GM19351 (cell line): ENCODE data around the gene TAGLN2.
"Not testable (repeated sequence)": the region's sequence is repeated elsewhere in the genome, so short reads cannot be mapped to it uniquely, and the experiment has no call there.

ENCODE experiments used
- ATAC-seq: cut with Tn5 transposase; IDR thresholded peaks from one replicate; pipeline ENCODE4 v1.9.1; 2021; ENCODE audit warnings: mild to moderate bottlenecking, moderate library complexity; ENCODE audit not compliant: unreplicated experiment

TAGLN2 gene

GRCh38 chr1:159922511-159923202 is 2.6 kb downstream of the TAGLN2 start:
- ATAC-seq: no peak

DNA sequence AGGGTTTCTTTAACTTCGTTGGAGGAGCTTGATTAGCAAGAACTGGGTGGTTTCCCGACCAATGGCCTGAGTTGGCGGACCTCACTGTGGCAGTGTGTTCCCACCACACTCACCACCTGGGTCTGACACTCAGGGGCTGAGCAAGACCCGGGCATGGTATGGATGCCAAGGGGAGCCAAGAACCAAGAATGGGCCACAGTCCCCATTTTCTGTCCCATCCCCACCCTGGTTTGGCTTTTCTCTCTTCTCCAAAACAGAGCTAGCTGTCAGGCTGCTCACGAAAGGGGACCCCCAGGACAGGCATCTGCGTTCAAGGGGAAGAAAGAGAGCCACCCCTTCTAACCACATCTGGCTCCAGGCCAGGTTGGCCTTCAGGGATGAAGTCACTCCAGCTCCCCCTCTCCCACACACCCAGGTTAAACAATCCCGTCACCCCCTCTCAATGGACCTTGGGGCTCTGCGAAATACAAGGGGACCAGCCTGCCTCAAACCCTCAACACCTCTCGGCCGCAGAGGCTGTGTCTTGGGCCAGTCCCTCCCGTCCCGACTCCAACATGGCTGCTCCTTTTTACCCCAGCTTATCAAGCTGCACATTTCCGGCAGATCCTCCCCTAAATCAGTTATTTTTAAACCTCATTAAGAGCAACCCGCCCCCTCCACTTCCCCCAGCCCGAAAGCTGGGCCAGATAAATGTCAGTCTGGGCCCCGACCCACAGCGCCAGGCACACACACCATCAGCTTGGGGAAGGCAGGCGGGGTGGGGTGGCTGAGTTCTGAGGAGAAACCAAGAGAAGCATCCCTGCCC is 3.4 kb downstream of the TAGLN2 start:
- ATAC-seq: no peak

- peak; percentile 27 for ATAC-seq
These were observed 4.1 kb downstream of the TAGLN2 start for GRCh38 chr1:159921251-159921650.

DNA sequence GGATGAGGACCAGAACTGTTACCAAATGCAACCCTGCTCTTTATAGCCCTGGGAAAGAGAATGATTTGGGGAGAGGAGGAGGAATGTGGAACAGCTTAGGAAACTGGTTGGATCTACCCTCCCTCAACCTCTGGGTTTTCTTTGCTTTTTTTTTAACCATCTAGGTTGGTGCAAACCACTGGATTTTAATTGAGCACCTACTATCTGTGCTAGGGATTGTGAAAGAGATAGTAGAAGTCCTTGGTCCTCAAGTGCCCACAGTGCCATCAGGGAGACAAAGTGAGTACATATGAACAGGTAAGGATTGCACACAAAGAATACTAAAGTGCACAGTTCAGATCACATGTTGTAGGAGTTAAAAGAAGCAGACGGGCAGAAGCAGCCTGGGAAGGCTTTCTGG is 4.7 kb downstream of the TAGLN2 start:
- ATAC-seq: no peak

- ATAC-seq: no peak
These were observed 5.1 kb downstream of the TAGLN2 start for GRCh38 chr1:159920202-159920601.

GRCh38 chr1:159919236-159919865 is 6.0 kb downstream of the TAGLN2 start:
- no peak for ATAC-seq

- ATAC-seq: no peak
These were observed 6.7 kb downstream of the TAGLN2 start for GRCh38 chr1:159918352-159919200.

- no peak for ATAC-seq
These were observed 7.6 kb downstream of the TAGLN2 start for GRCh38 chr1:159917533-159918351.

DNA sequence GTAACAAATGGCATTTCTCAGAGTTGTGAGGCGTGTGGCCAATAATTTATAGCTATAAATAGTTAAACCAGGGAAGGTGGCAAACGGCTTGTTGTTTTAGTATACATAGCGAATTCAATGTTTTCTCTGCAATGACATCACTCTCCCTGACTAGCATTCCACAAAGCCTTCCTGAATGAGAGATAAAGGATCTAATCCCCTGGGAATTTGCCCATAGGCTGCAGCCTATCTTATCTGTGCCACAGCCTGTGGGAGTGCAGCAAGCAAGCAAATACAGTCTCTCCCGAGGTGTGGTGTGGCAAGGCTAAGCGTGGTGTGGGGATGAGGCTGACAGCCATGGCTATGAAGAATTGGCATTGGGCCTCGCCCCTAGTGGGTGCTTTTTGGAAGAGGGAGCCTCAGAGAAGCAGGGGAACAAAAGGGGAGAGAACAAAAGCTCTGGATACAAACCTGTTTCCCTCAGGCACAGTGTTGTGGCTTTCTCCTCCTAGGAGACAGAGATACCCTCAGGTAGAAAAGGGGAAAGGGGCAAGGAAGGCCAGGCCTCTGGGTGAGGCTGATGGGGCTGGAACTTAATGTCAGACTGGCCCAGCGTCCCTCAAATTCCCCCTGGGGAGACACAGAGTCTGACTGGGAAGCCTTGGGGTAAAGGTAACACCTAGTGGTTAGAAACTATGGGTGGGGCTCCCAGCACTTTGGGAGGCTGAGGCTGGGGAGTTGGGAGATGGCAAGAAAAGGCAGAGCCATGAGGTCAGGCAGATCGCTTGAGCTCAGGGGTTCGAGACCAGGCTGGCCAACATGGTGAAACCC is 8.9 kb downstream of the TAGLN2 start:
- no peak for ATAC-seq

- no peak for ATAC-seq
These were observed 9.6 kb downstream of the TAGLN2 start for GRCh38 chr1:159915571-159916241.

GRCh38 chr1:159914252-159915018 is 10.9 kb downstream of the TAGLN2 start:
- ATAC-seq: no peak

- ATAC-seq: no peak
These were observed 11.7 kb downstream of the TAGLN2 start for GRCh38 chr1:159913451-159914192.

DNA sequence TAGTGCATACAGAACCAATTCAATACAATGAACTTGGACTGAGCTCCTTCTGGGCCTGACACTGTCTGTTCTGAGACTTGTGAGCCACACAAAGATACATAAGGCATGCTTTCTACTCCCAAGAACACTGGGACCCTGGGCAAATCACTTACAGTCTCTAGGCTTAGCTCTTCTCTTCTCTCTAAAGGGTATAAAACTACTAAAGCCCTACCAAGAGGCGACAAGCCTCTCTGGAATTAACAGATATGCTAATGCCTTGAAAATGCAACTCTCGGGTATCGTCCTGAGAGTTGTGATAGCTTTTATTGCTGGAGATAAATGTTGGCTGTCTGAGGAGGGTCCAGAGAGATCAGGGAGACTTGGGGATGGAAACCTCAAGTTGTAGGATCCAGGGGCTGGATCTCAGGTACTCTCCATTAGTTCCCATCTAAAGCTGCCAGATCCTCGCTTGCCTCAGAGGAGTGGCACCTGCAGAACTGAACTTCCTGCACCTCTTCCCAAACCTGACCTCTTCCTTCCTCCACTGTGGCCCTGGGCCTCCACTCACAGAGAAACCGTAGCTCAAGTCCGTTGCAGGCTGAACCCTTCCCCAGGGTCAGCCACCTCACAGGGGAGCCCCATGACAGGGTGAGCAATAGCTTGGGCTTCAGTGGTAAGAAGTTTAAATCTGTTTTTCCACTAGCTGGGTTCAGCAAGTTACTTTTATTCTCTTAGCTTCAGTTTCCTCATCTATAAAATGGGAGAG is 13.8 kb downstream of the TAGLN2 start:
- no peak for ATAC-seq

DNA sequence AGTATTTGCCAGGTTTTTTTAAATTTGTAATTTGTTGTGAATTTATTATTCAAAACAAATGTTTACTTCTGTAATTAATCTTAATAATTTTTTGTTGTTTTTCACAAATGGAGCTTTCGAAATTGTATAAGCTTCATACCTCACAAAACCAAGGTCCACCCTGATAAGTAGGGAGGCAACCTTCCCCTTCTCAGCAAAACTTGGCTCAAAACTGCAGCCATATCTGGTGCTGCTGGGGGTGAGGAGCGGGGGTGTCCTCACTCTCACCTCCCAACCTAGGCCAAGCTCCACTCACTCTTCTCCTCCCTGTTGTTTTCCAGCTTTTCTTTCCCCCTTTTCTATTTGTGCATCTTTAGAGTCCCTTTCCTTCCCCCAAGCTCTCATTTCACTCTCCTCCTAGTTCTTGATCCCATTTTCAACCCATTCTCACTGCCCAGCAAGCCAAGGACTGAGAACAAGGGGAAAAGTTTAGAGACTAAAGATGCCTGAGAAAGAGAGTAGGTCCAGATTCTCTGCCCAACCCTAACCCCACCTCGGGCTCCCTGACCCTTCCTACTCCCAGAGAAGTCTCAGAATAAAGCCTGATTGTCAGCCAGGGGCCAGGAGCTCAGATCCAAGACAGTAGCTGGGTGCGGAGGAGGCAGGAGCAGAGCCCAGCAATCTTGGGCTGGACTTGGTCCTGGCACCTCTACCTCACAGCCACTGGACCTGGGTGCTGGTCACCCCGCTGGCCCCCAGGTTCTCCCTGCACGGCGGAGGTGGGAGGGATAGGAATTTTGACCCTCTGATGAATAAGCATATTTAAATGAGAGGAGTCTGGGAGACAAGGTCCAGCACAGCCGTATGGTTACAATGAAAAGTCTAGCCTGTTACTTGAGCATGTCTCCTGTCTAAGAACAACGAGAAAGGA is 17.0 kb downstream of the TAGLN2 start:
- no peak for ATAC-seq

GRCh38 chr1:159906960-159907359 is 18.3 kb downstream of the TAGLN2 start:
- ATAC-seq: no peak

- not testable (repeated sequence) for ATAC-seq
These were observed 21.3 kb downstream of the TAGLN2 start for GRCh38 chr1:159904036-159904435.
